AG04449 (cell line): ENCODE results near the gene SF3A2.

Experiments
- CTCF ChIA-PET: fragments of 350-600 bp; formaldehyde crosslinking; extraction: SDS; loops from one replicate; lab custom pipeline; 2021; ENCODE audit warnings: antibody characterized with exemption; lab: Yijun Ruan, JAX
- POLR2A ChIA-PET: fragments of 400-600, 350-600 bp; formaldehyde crosslinking; extraction: SDS; loops from one replicate; lab custom pipeline; 2020; ENCODE audit warnings: antibody characterized with exemption, inconsistent platforms; lab: Yijun Ruan, JAX
- DNase-seq: peaks from one replicate; pipeline ENCODE4 v3.0.0-alpha.2; 2010; ENCODE audit warnings: low read depth, low spot score
- H3K4me3 ChIP-seq: 2 replicates; pipeline ENCODE4 v1.5.1; 2011; ENCODE audit warnings: low read depth, mild to moderate bottlenecking, control low read depth, low read length
- TF ChIP-seq, protein P1 (sequence below): IDR thresholded peaks from one replicate; pipeline ENCODE4 v1.5.1; 2011; ENCODE audit warnings: mild to moderate bottlenecking, moderate library complexity, low read length, control low read depth, inconsistent platforms; ENCODE audit not compliant: insufficient read depth; ENCODE audit errors: missing control alignments

The SF3A2 gene

DNA sequence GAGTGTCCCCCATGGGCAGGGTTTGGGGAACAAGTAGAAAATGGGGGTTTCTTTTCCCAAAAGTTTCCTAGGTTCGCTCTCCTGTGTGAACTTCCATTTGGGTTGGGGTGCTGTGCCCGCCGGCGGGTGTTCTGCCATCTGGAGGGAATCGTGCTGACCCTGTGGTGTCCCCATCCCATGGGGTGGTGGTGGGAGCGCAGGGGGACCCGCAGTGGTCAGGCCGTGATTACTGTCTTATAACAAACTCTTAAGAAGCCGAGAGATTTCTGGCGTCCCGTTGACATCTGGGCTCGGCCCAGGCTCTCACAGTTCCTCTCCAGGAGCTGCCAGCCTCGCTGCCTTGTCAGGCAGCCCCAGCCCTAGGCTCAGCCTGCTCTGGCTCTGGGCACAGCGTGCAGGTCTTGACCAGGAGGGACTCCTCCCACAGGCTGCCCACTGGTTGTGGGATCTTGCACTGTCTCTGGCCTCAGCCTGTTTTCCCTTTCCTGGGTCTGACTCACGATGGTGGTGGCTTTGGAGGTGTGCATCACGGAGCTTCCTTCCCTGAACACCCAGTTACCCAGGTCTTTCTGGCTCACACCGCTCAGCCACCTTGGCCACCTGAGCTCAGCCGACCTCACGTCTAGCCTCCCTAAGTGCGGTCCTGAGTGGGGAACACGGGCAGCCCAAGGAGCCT is 35.0 kb upstream of the SF3A2 start:
- ChIA-PET CTCF (interaction anchor here (1.6 kb wide), 1 partner anchor 114 kb away, joined by 4 read pairs; no protein-coding TSS in a partner anchor), POLR2A (interaction anchor here (0.9 kb wide), 1 partner anchor 15 kb away, joined by 3 read pairs; no protein-coding TSS in a partner anchor)
- H3K4me3 ChIP-seq, result no peak overlapping the region
- DNase-seq, result no peak
- TF ChIP-seq, protein P1, sequence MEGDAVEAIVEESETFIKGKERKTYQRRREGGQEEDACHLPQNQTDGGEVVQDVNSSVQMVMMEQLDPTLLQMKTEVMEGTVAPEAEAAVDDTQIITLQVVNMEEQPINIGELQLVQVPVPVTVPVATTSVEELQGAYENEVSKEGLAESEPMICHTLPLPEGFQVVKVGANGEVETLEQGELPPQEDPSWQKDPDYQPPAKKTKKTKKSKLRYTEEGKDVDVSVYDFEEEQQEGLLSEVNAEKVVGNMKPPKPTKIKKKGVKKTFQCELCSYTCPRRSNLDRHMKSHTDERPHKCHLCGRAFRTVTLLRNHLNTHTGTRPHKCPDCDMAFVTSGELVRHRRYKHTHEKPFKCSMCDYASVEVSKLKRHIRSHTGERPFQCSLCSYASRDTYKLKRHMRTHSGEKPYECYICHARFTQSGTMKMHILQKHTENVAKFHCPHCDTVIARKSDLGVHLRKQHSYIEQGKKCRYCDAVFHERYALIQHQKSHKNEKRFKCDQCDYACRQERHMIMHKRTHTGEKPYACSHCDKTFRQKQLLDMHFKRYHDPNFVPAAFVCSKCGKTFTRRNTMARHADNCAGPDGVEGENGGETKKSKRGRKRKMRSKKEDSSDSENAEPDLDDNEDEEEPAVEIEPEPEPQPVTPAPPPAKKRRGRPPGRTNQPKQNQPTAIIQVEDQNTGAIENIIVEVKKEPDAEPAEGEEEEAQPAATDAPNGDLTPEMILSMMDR, result no peak

DNA sequence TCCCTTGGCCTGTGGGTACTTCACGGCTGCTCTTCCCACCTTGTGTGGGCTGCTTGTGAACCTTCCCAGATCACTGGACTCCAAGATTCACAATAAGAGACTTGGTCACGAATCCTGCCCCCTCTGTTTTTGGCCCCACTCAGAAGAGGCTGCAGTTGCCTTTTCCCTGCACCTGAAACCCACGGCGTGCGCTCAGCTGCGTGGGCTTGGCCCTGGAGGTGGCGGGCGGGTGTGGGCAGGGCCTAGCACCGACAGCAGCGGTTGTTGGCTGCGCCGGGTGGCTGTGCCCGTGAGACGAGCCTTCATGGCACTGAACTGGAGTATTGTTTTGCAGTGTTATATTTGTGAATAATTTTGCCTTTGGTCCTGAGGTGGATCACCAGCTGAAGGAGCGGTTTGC is 34.3 kb upstream of the SF3A2 start:
- DNase-seq, result no peak
- TF ChIP-seq, protein P1, result no peak
- H3K4me3 ChIP-seq, result no peak overlapping the region
- ChIA-PET CTCF (interaction anchor here (1.6 to 1.7 kb wide), 2 partner anchors 13 to 114 kb away, joined by 4 read pairs; no protein-coding TSS in a partner anchor), POLR2A (interaction anchor here (0.9 to 1.2 kb wide), 2 partner anchors 16 to 33 kb away, joined by 3 read pairs; no protein-coding TSS in a partner anchor)

DNA sequence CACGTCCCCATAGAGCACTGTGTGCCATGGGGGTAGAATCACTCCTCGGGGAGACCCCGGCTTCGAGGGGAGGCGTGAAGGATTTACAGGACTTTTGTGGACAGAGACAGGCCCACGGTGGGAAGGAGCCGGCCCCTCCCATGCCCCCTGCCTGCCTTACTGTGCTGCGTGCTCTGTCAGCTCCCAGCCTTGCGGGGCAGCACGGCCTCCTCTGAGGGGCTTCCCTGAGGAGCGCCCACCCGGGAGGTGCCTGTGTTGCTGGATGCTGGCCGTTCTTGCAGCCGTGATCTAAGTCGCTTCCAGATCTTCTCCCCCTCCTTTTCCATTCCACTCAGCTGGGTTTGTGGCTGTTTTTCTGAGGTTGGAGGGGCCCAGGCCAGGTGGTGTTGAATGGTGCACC is 29.6 kb upstream of the SF3A2 start:
- TF ChIP-seq, protein P1, result no peak
- ChIA-PET CTCF (interaction anchor here (1.3 to 2.3 kb wide), 3 partner anchors 18 to 51 kb away, joined by 3 to 9 read pairs (median 7); partner anchors contain the start of gene PLEKHJ1), POLR2A (no interaction called here)
- no peak overlapping the region for H3K4me3 ChIP-seq
- no peak for DNase-seq

DNA sequence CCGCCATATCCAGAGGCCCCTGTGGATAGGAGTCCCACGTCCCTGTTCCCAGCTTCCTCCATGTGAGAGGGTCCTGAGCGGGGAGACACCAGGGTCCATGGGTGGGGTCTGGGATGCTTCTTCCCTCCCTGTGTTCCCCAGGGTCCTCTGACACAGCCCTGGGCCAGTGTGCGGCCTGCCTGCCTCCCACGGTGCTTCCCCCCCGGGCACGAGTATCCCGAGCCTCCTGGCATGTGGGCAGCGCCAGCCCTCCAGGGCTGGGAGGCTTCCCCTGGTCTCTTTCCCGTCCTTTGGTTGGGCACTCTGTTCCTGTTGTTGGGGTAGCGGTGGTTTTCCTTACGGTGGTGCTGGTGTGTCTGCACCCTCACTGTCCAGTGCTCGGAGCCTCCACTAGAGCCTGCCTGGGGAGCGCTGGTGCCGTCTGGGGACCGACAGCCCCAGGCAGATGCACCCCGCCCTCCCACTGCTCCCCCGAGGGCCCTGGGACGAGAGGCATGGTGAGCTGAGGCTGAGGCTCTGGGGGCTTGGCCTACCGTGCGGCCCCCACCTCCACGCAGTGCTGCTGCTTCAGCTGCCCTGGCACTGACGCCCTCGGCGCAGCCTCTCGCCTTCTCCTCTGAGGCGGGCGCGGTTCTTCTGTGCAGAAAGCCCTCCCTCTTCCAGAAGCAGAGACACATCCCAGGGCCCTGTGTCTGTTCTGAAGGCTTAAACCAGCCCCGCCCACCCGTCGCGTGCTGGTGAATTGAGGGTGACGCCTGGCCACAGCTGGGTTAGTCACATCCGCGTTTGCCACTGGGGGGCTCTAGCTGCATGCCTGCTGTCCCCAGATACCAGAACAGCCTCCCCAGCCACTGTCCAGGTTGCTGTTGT is 28.4 kb upstream of the SF3A2 start:
- DNase-seq, result no peak
- TF ChIP-seq, protein P1, result peak; percentile 36
- ChIA-PET CTCF (interaction anchor here (0.6 to 2.3 kb wide), 10 partner anchors 9 to 184 kb away, joined by 3 to 9 read pairs (median 3); partner anchors contain the start of gene PLEKHJ1), POLR2A (interaction anchor here (0.6 to 1.1 kb wide), 3 partner anchors 29 to 214 kb away, joined by 3 to 4 read pairs (median 4); partner anchors contain the start of gene AP3D1)
- H3K4me3 ChIP-seq, result no peak overlapping the region

DNA sequence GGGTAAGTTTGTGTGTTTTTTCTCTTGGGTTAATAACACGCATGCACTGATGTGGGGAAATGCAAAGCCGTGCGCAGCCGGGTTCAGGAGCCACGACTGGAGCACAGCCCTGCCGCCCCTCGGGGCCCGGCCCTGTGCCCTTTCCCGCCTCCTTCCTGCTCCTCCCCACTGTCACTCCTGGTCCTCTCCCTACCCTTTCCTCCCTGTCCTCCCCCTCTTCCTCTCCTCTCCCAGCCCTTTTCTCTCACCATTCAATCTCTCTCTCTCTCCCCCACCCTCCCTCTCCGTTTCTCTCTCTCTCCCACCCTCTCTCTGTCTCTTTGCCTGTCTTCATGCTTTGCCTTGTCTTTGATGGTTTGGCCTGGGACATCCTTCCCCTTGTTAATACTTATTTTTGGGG is 27.6 kb upstream of the SF3A2 start:
- TF ChIP-seq, protein P1, result no peak
- ChIA-PET CTCF (interaction anchor here (1.2 to 2.3 kb wide), 6 partner anchors 14 to 106 kb away, joined by 3 to 9 read pairs (median 3); partner anchors contain the start of gene PLEKHJ1), POLR2A (interaction anchor here (0.6 to 1.1 kb wide), 3 partner anchors 29 to 214 kb away, joined by 3 to 4 read pairs (median 4); partner anchors contain the start of gene AP3D1)
- H3K4me3 ChIP-seq, result no peak overlapping the region
- no peak for DNase-seq
